DMS79 (cell line): ENCODE measurements around the gene GNB3.
A peak's percentile ranks its signal among the peaks of the same experiment; 100 is the strongest.

Source experiments
- DNase-seq: peaks from one replicate; lab custom pipeline; 2025; lab: John Stamatoyannopoulos, UW

GNB3 gene

DNA sequence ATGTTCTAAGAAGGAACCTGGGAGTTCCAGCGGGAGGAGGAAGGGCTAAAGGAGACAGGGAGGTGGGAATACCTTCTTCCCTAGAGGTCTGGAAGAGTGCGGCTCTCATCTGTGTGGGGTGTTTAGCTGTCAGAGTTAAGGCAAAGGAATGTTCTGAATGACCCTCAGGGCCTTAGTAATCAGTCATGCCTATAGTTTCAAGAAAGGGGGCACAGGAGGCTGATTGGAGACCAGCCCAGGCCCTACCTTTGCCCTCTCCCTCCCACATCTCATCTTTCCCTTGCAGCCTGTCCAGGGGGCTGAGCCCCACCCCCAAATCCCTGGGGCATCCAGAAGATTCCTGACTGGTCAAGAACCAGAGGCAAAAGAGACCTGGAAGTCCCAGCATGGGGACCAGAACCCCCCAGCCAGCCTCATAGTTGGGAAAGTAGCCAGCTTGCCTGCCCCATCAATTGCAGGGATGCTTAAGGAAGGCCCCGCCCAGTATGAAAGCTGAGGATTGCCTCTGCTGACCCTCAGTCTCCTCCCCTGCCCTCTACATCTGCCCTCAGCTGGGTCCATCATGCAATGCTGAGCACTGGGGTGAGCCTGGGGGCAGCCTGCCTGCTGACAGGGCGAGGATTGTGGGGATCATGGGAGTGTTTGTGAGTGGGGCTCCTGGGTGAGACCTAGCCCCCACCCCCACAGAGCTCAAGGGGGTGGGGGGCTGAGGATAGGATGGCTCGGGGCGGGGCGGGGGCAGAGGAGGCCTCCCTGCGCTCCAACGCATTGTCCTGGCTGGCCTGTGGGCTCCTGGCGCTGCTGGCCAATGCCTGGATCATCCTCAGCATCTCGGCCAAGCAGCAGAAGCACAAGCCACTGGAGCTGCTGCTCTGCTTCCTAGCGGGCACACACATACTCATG, 17.3 kb upstream of the GNB3 start:
- DNase-seq, result no peak

DNA sequence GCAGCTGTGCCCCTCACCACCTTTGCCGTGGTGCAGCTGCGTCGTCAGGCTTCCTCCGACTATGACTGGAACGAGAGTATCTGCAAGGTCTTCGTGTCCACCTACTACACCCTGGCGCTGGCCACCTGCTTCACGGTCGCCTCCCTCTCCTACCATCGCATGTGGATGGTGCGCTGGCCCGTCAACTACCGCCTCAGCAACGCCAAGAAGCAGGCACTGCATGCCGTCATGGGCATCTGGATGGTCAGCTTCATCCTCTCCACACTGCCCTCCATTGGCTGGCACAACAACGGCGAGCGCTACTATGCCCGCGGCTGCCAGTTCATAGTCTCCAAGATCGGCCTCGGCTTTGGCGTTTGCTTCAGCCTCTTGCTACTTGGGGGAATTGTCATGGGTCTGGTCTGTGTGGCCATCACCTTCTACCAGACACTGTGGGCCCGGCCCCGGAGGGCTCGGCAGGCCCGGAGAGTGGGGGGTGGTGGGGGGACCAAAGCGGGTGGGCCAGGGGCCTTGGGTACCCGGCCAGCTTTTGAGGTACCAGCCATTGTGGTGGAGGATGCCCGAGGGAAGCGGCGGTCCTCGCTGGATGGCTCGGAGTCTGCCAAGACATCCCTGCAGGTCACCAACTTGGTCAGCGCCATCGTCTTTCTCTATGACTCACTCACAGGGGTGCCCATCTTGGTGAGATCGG, 16.5 kb upstream of the GNB3 start:
- no peak for DNase-seq

DNA sequence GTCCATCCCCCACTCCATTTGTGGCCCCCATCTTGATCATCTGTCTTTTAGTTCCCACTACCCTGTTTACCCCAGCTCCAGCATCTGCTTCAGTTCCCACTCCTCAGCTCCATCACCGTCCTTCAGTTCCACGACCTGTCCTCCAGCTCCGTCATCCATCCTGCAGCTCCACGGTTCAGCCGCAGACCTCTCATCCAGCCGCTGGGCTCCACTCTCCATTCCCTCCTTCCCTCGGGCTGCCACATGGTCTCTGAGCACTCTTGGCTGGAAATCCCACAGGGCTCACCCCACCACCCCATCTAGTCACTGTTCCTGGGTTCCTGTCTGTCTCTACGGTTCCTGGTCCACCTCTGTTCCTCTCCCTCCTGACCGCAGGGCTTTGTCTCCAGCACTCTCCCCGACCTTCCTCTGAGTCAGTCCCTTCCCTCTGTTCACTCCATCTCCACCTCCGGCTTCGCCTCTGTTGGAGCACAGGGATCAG, 15.8 kb upstream of the GNB3 start:
- DNase-seq, result no peak

DNA sequence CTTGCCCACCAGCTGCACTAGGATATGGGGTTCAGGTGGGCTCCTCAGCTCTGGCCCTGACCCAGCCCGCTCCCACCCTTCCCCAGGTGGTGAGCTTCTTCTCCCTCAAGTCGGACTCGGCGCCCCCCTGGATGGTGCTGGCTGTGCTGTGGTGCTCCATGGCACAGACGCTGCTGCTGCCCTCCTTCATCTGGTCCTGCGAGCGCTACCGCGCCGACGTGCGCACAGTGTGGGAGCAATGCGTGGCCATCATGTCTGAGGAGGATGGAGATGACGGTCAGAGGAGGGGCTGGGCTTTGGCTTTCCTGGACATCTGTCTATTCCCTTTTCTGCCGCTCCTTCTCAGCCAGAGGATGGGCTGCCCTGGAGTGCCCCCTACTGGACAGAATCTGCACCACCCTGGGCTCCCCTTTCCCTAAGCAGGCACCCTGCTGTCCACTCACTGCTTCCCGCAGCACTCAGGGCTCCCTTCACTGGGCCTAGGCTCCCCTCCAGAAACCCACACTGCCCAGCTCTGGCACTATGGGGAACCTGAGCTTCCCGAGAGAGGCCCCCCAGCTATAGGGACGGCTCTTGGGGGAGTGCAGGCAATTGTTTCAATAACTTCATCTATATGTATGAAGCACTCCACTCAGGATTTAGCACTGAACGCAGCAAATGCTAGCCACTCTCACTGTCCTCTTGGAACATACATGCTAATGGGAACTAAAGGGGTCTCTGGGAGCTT, 15.2 kb upstream of the GNB3 start:
- DNase-seq, result peak; percentile 8

DNA sequence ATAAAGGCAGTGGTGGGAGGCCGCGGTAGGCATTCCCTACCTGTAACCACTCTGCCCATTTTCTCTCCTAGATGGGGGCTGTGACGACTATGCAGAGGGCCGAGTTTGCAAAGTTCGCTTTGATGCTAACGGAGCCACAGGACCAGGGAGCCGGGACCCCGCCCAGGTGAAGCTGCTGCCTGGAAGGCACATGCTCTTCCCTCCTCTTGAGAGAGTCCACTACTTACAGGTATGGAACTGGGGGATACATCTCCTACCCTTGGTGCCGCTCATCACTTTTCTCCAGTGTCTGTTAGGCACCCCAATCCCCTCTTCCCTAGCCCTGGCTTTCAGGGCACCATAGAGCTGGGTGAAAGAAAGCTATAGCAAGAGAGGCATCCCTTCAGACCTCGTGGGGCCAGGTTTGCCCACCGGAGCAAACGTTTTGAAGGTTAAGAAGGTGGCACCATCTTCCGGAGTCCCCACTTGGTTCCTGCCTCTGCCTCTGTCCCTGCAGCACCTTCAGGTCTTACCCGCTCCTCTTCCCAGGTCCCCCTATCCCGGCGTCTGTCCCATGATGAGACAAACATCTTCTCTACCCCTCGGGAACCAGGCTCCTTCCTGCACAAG, 14.5 kb upstream of the GNB3 start:
- DNase-seq, result no peak

DNA sequence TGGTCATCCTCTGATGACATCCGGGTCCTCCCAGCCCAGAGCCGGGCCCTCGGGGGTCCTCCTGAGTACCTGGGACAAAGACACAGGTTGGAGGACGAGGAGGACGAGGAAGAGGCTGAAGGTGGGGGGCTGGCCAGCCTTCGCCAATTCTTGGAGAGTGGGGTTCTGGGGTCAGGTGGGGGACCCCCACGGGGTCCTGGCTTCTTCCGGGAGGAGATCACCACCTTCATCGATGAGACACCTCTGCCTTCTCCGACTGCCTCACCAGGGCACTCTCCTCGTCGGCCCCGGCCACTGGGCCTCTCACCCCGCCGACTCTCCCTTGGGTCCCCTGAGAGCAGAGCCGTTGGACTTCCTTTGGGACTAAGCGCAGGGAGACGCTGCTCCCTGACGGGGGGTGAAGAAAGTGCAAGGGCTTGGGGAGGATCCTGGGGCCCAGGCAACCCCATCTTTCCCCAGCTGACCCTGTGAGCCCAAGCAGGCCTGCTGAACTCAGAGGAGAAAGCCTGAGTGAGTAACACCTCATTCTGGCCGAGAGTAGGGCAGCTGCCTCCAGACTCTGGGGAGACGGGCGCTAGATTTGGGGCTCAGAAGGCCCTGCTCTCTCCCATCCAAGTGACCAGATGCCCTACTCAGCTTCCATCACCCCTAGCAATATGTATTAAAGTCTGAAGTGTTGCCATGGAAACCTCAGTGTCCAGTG, 13.8 kb upstream of the GNB3 start:
- no peak for DNase-seq

DNA sequence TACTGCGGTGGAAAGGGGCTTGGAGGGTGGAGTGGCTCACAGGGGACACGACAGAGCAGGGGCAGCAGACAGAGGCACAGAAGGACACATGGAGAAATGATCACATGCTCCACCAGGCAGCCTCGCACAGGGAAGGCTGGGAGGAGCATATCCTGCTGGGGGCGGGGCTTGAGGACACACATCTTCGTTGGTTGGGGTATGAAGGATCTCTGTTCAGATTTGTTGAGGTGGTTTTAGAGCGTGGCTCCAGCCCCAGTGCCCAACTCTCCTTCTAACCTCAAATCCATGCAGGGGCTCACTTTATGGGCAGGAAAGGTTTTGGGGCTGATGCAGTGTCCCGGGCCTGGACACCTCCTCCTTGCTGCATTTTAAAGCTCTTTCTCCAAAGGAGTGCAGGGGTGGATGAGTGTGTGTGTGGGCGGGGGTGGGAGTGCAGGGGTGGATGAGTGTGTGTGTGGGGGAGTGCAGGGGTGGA, 13.3 kb upstream of the GNB3 start:
- DNase-seq, result peak; percentile 84

DNA sequence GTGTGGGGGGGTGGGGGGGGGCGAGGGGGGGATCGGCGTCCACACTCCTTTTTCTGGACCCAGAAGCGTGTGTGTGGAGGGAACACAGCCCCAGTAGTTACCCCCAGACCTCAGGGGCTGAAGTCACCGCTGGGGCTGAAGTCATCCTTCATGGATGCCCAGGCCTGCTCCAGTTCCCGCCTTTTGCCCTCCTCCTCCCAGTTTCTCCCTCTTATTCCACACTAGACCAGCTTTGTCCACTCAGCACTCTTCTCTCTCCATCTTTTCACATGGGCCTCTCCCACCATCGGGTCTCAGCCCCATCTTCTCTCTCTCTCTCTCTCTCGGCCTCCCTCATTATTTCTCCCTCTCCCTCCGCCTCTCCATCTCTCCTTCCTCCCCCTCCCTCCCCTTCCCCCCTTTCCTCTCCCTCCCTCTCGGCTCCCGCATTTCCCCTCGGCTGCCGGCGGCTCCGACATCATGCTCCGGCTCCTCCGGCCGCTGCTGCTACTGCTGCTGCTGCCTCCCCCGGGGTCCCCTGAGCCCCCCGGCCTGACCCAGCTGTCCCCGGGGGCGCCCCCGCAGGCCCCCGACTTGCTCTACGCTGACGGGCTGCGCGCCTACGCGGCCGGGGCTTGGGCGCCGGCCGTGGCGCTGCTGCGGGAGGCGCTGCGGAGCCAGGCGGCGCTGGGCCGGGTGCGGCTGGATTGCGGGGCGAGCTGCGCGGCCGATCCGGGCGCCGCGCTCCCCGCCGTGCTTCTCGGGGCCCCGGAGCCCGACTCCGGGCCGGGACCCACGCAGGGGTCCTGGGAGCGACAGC, 12.5 kb upstream of the GNB3 start, which contains the start of gene P3H3:
Gene P3H3, plus strand, starts transcription at position 426 of the 799 bp plus-strand sequence. Its CDS starts 34 bp downstream, at position 460.
- DNase-seq, result peak; percentile 52

DNA sequence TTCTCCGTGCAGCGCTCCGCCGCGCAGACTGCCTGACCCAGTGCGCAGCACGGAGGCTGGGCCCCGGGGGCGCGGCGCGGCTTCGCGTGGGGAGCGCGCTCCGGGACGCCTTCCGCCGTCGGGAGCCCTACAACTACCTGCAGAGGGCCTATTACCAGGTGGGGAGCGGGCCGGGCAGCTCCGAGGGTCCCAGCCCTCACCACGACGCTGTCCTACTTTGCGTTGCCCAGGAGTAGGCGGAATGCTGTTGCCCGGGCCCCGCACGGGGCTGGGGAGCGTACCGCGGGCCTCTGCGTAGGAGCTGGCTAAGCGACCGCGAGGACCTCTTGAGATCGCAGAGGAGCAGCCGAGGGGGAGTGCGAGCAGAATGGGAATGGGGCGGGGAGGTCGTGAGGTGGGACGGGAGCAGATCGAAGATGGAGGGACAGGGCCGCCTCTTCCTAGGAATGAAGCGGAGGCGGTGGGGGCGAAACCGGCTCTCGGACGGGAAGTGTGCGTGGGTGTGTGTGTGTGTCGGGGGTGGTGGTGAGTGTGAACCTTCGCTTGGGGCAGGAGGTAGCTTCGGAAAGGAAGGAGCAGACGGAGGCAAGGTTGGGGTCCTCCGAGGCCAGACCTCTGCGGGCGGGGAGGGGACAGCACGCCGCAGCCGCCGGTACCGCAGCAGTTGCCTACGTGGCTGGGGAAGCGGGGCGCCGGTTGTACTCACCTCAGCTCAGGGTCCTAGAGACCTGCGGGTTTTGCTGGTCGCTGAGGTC, 11.8 kb upstream of the GNB3 start:
- DNase-seq, result peak; percentile 45

DNA sequence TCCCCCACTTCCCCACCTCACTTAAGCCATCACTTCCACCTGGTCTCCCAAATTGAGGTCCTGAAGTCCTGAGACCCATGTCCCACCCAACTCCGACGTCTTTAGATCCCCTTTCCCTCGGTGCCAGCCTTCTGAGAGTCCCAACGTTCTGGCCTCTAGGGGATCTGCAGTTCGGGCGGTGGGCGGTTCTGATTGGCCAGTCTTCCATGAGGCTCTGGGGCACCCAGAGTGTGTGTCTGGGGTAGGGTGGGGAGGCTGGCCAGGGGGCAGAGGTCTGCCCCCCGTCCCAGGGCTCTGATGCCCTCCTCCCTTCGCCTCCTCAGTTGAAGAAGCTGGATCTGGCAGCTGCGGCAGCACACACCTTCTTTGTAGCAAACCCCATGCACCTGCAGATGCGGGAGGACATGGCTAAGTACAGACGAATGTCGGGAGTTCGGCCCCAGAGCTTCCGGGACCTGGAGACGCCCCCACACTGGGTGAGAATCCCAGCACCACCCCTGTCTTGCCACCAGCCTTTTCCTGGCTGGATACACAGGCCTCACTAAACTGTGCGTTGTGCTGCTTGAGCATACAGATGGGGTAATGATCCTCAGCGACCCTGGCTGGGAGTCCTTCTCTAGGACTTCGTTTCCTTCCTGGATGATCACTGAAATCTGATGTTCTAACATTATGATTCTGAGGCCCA, 11.0 kb upstream of the GNB3 start:
- DNase-seq, result peak; percentile 45

DNA sequence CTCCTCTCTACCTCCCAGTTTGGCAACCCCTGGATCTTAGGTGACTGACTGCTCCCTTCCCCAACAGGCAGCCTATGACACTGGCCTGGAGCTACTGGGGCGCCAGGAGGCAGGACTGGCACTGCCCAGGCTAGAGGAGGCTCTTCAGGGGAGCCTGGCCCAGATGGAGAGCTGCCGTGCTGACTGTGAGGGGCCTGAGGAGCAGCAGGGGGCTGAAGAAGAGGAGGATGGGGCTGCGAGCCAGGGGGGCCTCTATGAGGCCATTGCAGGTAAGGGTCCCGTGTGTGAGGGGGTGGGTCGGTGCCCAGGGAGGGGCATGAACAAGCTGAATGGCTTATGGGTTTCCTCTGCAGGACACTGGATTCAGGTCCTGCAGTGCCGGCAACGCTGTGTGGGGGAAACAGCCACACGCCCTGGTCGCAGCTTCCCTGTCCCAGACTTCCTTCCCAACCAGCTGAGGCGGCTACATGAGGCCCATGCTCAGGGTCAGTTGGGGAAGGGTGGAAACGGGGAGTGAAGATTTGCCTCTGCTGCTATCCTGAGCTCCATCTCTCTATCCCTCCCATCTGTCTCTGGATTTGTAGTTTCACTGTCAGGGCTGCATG, 10.3 kb upstream of the GNB3 start:
- no peak for DNase-seq

DNA sequence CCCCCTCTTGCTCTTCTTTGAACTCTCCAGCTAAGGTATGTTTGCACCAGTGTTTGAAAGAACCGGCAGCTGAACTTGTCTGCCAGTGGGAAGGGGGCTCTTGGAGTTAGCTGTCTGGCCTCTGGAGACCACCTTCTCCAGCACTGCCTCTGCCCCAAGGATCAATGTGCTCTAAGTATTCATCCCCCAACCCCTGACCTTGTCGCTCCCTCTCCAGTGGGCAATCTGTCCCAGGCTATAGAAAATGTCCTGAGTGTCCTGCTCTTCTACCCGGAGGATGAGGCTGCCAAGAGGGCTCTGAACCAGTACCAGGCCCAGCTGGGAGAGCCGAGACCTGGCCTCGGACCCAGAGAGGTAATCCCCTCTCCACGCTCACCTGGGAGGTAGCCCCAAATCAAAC, 9.7 kb upstream of the GNB3 start:
- no peak for DNase-seq

DNA sequence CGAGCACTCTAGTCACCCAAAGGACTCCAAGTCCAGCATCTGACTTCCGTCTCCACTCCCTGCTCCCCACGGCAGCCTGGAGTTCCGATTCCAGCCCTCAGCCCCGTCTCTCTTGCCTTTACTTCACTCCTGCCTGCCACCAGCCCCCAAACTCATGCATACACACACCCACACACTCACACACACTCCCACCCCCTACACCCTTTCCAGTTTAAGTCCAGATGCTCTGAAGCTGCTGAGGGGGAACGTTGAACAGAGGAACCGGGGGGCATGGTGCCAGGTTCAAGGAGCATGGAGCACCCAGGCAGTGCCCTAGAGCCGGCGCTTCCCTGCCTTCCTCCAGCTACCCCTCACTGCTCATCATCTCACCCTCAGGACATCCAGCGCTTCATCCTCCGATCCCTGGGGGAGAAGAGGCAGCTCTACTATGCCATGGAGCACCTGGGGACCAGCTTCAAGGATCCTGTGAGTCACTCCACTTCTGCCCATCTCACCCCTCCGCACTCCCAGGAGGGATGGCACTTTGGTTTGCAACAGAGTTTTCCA, 9.2 kb upstream of the GNB3 start:
- no peak for DNase-seq

DNA sequence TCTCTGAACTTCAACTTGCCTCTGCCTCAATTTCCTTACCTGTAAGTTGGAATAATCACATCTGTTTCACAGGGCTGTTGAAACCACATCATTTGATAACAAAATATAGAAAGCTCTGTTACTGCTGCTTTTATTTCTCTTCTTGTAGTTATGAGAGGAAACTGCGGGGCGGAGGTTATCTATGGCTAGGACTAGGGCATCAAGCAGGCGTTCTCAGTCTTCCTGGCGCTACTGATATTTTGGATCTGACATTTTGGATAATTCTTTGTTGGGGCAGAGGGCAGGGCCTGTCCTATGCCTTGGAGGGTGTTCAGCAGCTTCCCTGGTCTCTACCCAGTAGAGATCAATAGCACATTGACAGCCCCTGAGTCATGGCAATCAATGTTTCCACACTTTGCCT, 8.6 kb upstream of the GNB3 start:
- no peak for DNase-seq

DNA sequence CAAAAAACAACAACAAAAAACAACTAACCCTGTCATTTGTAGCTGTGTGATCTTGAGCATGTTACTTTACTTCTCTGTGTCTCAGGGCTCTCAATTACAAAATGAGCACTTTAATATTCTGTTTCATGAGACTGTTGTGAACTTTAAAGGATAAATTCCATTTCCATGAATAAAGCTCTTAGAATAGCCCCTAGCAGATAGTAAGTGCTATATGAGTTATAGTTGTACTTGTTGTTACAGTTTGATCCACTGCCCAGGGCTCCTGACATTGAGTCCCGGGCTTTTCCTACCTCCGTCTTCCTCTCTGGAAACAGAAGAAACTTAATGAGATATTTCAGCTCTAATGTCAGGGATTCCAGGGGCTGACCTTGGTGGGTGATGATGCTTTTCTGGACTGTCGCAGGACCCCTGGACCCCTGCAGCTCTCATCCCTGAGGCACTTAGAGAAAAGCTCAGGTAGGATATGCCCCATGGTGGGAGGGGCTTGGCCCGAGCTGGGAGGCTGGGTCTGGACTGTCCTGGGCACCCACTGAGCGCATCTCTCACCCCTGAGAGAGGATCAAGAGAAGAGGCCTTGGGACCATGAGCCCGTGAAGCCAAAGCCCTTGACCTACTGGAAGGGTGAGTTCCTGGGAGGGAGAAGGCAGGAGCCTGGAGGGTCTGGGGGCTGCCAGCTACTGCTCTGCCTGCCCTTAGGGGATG, 7.4 kb upstream of the GNB3 start:
- no peak for DNase-seq

DNA sequence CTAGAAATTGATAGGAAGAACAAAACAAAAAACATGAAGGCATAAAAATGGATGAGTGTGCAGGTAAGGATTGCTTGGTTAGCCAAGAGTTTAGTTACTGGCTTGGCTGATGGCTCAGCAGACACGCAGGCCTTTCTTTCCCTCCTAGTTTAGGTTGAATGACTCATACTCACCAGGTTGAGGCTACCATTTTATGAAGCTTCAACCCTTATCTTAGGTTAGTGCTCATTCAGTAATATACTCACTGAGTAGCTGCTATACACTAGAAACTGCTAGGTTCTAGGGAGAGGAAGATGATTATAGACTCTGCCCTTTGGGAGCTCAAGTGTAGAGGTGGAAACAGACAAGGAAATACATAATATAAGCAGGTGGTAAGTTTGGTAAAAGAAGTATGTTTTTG, 6.5 kb upstream of the GNB3 start:
- no peak for DNase-seq

DNA sequence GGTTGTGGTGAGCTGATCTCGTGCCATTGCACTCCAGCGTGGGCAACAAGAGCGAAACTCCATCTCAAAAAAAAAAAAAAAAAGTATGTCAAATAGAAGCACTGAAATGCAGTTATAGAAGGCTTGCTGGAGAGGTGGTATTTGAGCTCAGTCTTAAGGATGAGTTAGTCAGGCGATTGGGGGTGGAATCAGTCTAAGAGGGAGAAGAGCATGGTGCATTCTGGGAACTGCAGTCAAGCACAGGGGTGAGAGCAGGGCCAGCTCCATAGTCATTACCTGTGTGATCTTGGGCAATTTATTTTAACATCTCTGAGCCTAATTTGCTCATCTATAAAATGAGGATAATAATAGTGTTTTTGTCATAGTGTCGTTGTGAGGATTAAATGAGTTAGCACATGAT, 5.9 kb upstream of the GNB3 start:
- DNase-seq, result no peak

DNA sequence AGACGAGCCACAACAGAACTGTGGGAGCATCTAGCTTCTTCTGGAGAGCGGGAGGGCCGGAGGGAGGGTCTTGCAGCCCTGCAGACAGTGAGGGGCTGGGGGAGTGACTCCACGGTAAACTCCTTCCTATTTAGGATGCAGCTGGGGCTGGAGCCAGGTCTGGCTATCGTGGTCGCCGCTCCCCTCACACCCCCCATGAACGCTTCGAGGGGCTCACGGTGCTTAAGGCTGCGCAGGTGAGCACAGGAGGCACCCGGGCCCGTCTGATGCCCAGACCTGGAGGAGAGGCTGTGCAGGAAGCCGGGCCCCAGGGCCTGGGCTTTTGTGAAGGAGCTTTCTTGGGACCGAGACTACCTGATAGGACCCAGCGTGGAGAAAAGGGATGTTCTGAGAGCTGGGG, 3.9 kb upstream of the GNB3 start:
- no peak for DNase-seq
